Osteoblast (primary cell): ENCODE data around the gene SMARCC1. TPM values are rescaled to one million over a fixed set of nuclear protein-coding genes. Genes with fewer than 3 reads are reported as not detected.
"Not testable (repeated sequence)": the region's sequence is repeated elsewhere in the genome, so short reads cannot be mapped to it uniquely, and the experiment has no call there.

Experiments used
- DNase-seq: peaks from one replicate; pipeline ENCODE4 v3.0.0; 2011; ENCODE audit warnings: low spot score, mixed read lengths; ENCODE audit not compliant: insufficient read length; ENCODE audit errors: missing footprints
- H2AFZ ChIP-seq: 2 replicates; pipeline ENCODE4 v1.6.0; 2011; ENCODE audit warnings: mild to moderate bottlenecking, low read length
- H3K27ac ChIP-seq: 2 replicates; pipeline ENCODE4 v1.5.1; 2011; ENCODE audit warnings: mild to moderate bottlenecking, low read depth, low read length, moderate library complexity
- H3K27me3 ChIP-seq: 2 replicates; pipeline ENCODE4 v1.6.0; 2012; ENCODE audit warnings: mild to moderate bottlenecking, control low read depth, inconsistent platforms, low read length, moderate library complexity; ENCODE audit not compliant: insufficient read depth
- H3K36me3 ChIP-seq: 2 replicates; pipeline ENCODE4 v1.5.1; 2011; ENCODE audit warnings: mild to moderate bottlenecking, low read length, control low read depth, moderate library complexity; ENCODE audit not compliant: insufficient read depth
- H3K4me1 ChIP-seq: 2 replicates; pipeline ENCODE4 v1.5.1; 2011; ENCODE audit warnings: mild to moderate bottlenecking, low read length, control low read depth, moderate library complexity; ENCODE audit not compliant: insufficient read depth
- H3K4me2 ChIP-seq: 2 replicates; pipeline ENCODE4 v1.6.0; 2011; ENCODE audit warnings: mild to moderate bottlenecking, low read length; ENCODE audit not compliant: insufficient read depth
- H3K4me3 ChIP-seq: fragments of 200-600 bp; sonication (generic); 3 replicates; pipeline ENCODE4 v1.5.1; 2012; ENCODE audit warnings: mild to moderate bottlenecking, low read length, inconsistent platforms; ENCODE audit not compliant: insufficient read depth
- H3K79me2 ChIP-seq: 2 replicates; pipeline ENCODE4 v1.6.0; 2012; ENCODE audit warnings: mild to moderate bottlenecking, low read length, control low read depth, inconsistent platforms; ENCODE audit not compliant: insufficient read depth
- H3K9me3 ChIP-seq: 2 replicates; pipeline ENCODE4 v1.5.1; 2011; ENCODE audit warnings: low read depth, low read length, control low read depth
- H4K20me1 ChIP-seq: 2 replicates; pipeline ENCODE4 v1.6.0; 2012; ENCODE audit warnings: mild to moderate bottlenecking, low read length, control low read depth; ENCODE audit not compliant: insufficient read depth
- total RNA-seq: library from RNA; depleted of rRNA; stranded (reverse); fragments of >200 nt; gene quantifications from 2 replicates; pipeline ENCODE4 v1.2.3, GENCODE V29; 2012
- TF ChIP-seq, protein P1 (sequence below): IDR thresholded peaks from 2 replicates; pipeline ENCODE4 v1.5.1; 2011; ENCODE audit warnings: mild to moderate bottlenecking, low read depth, low read length, moderate library complexity; ENCODE audit errors: extremely low read depth

The SMARCC1 gene
- 46.3 and 46.7 TPM in 2 replicates for total RNA-seq

DNA sequence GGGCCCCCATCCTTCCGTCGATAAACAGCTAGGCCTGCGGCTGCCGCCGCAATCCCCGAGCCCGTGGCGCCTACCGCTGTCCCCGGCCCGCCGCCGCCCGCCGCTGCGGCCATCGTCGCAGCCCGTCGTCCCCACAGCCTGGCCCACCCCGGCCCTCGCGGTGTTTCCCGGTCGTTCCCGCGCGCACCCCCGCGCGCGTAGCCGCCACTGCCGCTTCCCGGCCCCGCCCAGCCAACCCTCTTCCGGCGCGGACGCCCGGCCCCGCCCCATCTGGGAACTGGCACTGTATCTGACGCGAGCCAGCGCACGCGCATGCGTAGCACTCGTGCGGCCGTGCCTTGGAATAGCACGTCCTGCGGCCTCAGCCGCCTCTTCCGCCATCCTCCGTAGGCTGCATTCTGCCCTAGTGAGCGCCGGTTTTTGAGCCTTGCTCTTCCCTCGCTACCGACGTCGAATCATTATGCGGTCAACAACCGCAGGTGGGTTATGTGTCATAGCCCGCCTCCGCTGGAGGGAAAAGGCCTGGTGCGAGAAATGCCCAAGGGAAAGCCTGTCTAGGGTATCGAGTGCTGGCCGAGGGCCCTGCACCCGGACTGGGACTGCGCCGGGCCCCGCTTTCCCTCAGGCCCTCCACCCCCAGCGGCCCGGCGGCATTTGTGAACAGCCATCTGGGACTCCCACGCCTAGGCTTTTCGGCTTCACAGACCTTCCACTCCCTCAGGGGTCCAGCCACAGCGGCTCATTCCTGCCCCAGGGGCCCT, at the start of gene SMARCC1:
SMARCC1 (minus strand) TSS at position 209 of the 761 bp plus-strand sequence; CDS start at position 113, 96 bp downstream.
- H3K4me3 ChIP-seq: peak within 1 kb of the TSS; percentile 97
- H3K27ac ChIP-seq: peak within 1 kb of the TSS; percentile 76
- peak within 1 kb of the TSS; percentile 79 for H3K4me2 ChIP-seq
- DNase-seq: peak; percentile 99
- H4K20me1 ChIP-seq: peaks cover 7% of the 10 kb centered on the region
- peaks cover 14% of the 10 kb centered on the region for H3K4me1 ChIP-seq
- no peaks in the 10 kb centered on the region for H3K9me3 ChIP-seq
- H3K79me2 ChIP-seq: peaks cover 46% of the 10 kb centered on the region
- TF ChIP-seq, protein P1, sequence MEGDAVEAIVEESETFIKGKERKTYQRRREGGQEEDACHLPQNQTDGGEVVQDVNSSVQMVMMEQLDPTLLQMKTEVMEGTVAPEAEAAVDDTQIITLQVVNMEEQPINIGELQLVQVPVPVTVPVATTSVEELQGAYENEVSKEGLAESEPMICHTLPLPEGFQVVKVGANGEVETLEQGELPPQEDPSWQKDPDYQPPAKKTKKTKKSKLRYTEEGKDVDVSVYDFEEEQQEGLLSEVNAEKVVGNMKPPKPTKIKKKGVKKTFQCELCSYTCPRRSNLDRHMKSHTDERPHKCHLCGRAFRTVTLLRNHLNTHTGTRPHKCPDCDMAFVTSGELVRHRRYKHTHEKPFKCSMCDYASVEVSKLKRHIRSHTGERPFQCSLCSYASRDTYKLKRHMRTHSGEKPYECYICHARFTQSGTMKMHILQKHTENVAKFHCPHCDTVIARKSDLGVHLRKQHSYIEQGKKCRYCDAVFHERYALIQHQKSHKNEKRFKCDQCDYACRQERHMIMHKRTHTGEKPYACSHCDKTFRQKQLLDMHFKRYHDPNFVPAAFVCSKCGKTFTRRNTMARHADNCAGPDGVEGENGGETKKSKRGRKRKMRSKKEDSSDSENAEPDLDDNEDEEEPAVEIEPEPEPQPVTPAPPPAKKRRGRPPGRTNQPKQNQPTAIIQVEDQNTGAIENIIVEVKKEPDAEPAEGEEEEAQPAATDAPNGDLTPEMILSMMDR: no peak
- H2AFZ ChIP-seq: peak within 1 kb of the TSS; percentile 91
- H3K27me3 ChIP-seq: no peaks in the 10 kb centered on the region
- H3K36me3 ChIP-seq: no peaks in the 10 kb centered on the region

DNA sequence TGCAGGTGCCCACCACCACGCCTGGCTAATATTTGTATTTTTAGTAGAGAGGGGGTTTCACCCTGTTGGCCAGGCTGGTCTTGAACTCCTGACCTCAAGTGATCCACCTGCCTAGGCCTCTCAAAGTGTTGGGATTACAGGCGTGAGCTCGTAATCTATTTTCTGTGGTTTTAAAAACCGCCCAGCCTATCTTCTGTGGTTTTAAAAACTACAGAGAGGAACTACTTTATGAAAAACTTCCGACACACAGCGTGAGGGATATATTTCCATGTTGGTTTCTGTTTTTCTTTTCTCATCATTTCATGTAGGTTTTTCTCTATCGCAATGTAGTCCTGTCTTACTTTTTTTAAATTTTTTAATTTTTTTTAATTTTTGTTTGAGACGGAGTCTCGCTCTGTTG, 47.8 kb upstream of the SMARCC1 start:
- H3K9me3 ChIP-seq, H3K4me3 ChIP-seq, H3K4me2 ChIP-seq, H2AFZ ChIP-seq, H4K20me1 ChIP-seq, H3K27ac ChIP-seq, DNase-seq, H3K27me3 ChIP-seq: not testable (repeated sequence)
- H3K36me3 ChIP-seq: peaks cover 62% of the 10 kb centered on the region
- H3K79me2 ChIP-seq: peaks cover 40% of the 10 kb centered on the region
- peaks cover 11% of the 10 kb centered on the region for H3K4me1 ChIP-seq

DNA sequence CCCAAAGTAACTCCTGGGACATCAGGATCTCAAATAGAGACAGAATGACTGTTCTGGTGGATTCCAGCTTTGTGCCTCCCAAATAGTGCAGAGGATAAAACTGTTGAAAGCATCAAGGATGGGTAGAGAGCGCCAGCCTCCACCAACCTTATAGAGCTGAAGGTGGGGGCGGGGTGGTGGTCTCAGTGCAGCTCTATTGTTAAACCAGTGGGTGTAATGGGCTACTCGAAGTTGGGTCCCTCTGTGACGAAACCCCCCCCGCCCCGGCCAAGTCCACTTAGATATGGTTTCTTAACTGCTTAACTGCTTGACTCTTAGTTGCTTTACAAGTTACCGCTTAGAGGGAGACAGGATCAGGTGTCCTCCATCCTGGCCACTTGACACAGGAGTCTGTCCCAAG, 43.9 kb upstream of the SMARCC1 start:
- H3K27ac ChIP-seq: peak overlapping the region; percentile 84
- TF ChIP-seq, protein P1: no peak
- H2AFZ ChIP-seq: peak overlapping the region; percentile 91
- peak overlapping the region; percentile 99 for H3K4me2 ChIP-seq
- H3K79me2 ChIP-seq: peaks cover 44% of the 10 kb centered on the region
- peak overlapping the region; percentile 96 for H3K4me3 ChIP-seq
- H4K20me1 ChIP-seq: peaks cover 8% of the 10 kb centered on the region
- no peaks in the 10 kb centered on the region for H3K27me3 ChIP-seq
- no peaks in the 10 kb centered on the region for H3K9me3 ChIP-seq
- peaks cover 12% of the 10 kb centered on the region for H3K4me1 ChIP-seq
- H3K36me3 ChIP-seq: peaks cover 31% of the 10 kb centered on the region
- DNase-seq: no peak

DNA sequence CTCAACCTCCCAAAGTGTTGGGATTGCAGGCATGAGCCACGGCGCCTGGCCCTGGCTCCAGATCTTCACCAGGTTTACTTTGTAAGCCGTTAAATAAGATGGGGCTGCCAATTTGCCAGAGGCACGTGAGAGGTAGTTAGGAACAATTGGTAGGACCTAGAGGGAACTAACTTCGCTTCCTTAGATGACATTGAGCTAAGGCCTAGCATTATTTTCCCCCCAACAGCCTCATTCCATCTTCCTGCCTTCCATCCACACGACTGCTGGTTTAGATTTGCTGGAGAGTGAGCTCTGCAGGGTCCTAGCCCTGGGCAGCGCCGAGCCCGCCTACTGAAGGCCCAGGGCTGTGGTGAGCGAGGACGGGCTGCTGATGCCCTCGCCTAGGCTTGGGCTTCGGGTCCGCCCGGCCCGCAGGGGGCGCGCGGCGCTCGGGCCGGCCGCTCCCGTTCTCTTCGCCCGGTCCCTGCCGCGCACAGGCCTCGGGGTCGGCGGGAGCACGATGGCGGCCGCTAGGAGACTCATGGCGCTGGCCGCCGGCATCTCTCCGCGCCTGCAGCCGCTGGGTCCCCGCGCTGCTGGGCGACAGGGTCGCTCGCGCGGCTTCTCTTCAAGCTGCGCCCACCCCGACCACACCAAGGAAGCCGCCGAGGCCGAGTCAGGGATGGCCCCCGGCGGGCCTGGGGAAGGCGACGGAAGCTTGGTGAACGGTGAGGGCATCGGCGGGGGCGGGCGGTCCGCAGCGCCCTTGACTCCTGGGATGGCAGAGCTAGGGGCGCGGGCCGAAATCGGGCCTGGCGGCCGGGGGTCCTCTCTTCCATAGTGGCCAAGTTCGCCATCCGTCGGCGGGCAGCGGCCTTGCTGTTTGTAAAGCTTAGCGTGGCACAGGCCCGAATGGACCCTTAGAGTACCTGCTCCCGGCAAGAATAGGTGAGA, 43.1 kb upstream of the SMARCC1 start:
- Histone ChIP-seq H3K27me3 (no peaks in the 10 kb centered on the region), H3K9me3 (no peaks in the 10 kb centered on the region), H4K20me1 (peaks cover 8% of the 10 kb centered on the region), H3K79me2 (peaks cover 44% of the 10 kb centered on the region), H3K4me3 (peak overlapping the region; percentile 96), H2AFZ (peak overlapping the region; percentile 91), H3K36me3 (peaks cover 34% of the 10 kb centered on the region), H3K4me1 (peaks cover 12% of the 10 kb centered on the region), H3K27ac (peak overlapping the region; percentile 84), H3K4me2 (peak overlapping the region; percentile 99)
- DNase-seq: peak; percentile 99
- TF ChIP-seq, protein P1: peak; percentile 77
